ENCODE results near the gene MDK.
A peak's percentile ranks its signal among the peaks of the same experiment; 100 is the strongest.

The MDK gene

GRCh38 chr11:46347637-46348311 lies 33.7 kb upstream of the MDK start:
- DNase-seq (ENCODE audit: low spot score), result peak; percentile 51

- no peak for DNase-seq (ENCODE audit: low spot score)
These were observed 32.7 kb upstream of the MDK start for GRCh38 chr11:46348566-46349401.

GRCh38 chr11:46350695-46351094 lies 30.8 kb upstream of the MDK start:
- no peak for DNase-seq (ENCODE audit: low spot score)

- no peak for DNase-seq (ENCODE audit: low spot score)
These were observed 30.3 kb upstream of the MDK start for GRCh38 chr11:46351148-46351547.

- DNase-seq (ENCODE audit: low spot score), result no peak
These were observed 29.9 kb upstream of the MDK start for GRCh38 chr11:46351606-46352005.

- peak; percentile 75 for DNase-seq (ENCODE audit: low spot score)
These were observed 29.2 kb upstream of the MDK start for GRCh38 chr11:46352063-46352841.

- no peak for DNase-seq (ENCODE audit: low spot score)
These were observed 27.8 kb upstream of the MDK start for GRCh38 chr11:46353698-46354097.

- DNase-seq (ENCODE audit: low spot score), result no peak
These were observed 24.5 kb upstream of the MDK start for GRCh38 chr11:46356924-46357482.

- DNase-seq (ENCODE audit: low spot score), result no peak
These were observed 24.0 kb upstream of the MDK start for GRCh38 chr11:46357483-46357936.

- no peak for DNase-seq (ENCODE audit: low spot score)
These were observed 21.5 kb upstream of the MDK start for GRCh38 chr11:46359953-46360352.

- peak; percentile 45 for DNase-seq (ENCODE audit: low spot score)
These were observed 20.6 kb upstream of the MDK start for GRCh38 chr11:46360878-46361277.

GRCh38 chr11:46361283-46362155 lies 19.9 kb upstream of the MDK start:
- DNase-seq (ENCODE audit: low spot score), result peak; percentile 95

GRCh38 chr11:46362156-46363030 lies 19.1 kb upstream of the MDK start:
- no peak for DNase-seq (ENCODE audit: low spot score)

- peak; percentile 95 for DNase-seq (ENCODE audit: low spot score)
These were observed 18.4 kb upstream of the MDK start for GRCh38 chr11:46363031-46363407.

GRCh38 chr11:46363455-46364005 lies 17.9 kb upstream of the MDK start:
- peak; percentile 82 for DNase-seq (ENCODE audit: low spot score)

GRCh38 chr11:46364056-46364455 lies 17.4 kb upstream of the MDK start:
- DNase-seq (ENCODE audit: low spot score), result no peak

- DNase-seq (ENCODE audit: low spot score), result no peak
These were observed 16.7 kb upstream of the MDK start for GRCh38 chr11:46364791-46365190.

- DNase-seq (ENCODE audit: low spot score), result no peak
These were observed 15.2 kb upstream of the MDK start for GRCh38 chr11:46366260-46366659.

GRCh38 chr11:46366661-46367161 lies 14.8 kb upstream of the MDK start:
- DNase-seq (ENCODE audit: low spot score), result no peak
